ENCODE results near the gene MOB2. TPM values are rescaled to one million over a fixed set of nuclear protein-coding genes. Genes with fewer than 3 reads are reported as not detected.

MOB2 gene
- total and polyA plus RNA-seq, 2 donors from 2014 or later = 50.7 to 51.7 TPM

DNA sequence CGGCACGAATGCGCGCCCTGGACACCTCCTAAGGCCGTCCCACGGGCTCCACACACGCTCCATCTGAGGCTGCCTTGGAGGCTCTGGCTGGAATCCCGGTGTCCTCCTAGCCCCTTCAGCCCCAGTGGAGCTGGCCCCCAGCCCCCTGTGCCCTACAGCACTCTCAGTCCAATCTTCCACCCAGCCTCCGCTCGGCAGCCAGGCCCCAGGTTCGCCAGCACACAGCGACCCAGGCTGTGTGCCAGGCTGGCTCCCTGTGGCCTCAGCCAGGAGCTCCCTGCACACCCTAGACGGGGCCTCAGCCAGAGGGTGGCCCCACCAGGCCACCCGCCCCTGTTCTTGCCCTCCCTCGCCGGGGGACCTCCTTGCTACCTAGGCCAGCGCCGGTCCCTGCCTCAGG, 18.6 kb downstream of the MOB2 start:
- H3K9ac ChIP-seq (ENCODE audit: low read length in 3 of 3) = no peak overlapping the region
- DNase-seq (no peak), FAIRE-seq (no peak)
- H3K9me3 ChIP-seq (ENCODE audit: control insufficient read depth in 2 of 3, insufficient read depth in 1 of 3, low read length in 3 of 3) = no peaks in the 10 kb centered on the region
- peaks cover 0 to 3% (median 1%) of the 10 kb centered on the region in 3 donors for H3K36me3 ChIP-seq (ENCODE audit: control insufficient read depth in 2 of 3, insufficient read depth in 3 of 3, low read length in 3 of 3)
- H3K4me3 ChIP-seq (ENCODE audit: low read length in 3 of 3) = no peak overlapping the region
- no peaks in the 10 kb centered on the region for H3K4me1 ChIP-seq (ENCODE audit: control insufficient read depth in 2 of 3, insufficient read depth in 2 of 3, low read depth in 1 of 3, low read length in 3 of 3)
- TF ChIP-seq, protein P1, sequence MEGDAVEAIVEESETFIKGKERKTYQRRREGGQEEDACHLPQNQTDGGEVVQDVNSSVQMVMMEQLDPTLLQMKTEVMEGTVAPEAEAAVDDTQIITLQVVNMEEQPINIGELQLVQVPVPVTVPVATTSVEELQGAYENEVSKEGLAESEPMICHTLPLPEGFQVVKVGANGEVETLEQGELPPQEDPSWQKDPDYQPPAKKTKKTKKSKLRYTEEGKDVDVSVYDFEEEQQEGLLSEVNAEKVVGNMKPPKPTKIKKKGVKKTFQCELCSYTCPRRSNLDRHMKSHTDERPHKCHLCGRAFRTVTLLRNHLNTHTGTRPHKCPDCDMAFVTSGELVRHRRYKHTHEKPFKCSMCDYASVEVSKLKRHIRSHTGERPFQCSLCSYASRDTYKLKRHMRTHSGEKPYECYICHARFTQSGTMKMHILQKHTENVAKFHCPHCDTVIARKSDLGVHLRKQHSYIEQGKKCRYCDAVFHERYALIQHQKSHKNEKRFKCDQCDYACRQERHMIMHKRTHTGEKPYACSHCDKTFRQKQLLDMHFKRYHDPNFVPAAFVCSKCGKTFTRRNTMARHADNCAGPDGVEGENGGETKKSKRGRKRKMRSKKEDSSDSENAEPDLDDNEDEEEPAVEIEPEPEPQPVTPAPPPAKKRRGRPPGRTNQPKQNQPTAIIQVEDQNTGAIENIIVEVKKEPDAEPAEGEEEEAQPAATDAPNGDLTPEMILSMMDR (IDR thresholded peaks at IDR 0.05; ENCODE audit: borderline replicate concordance, extremely low read depth, insufficient read depth) = no peak
- no peaks in the 10 kb centered on the region for H3K27me3 ChIP-seq (ENCODE audit: control insufficient read depth, insufficient read depth, low read length)
- H3K27ac ChIP-seq (ENCODE audit: low read depth in 2 of 2, low read length in 2 of 2) = no peak overlapping the region
- intact Hi-C loops (cut with DNase I) = no loop called here

DNA sequence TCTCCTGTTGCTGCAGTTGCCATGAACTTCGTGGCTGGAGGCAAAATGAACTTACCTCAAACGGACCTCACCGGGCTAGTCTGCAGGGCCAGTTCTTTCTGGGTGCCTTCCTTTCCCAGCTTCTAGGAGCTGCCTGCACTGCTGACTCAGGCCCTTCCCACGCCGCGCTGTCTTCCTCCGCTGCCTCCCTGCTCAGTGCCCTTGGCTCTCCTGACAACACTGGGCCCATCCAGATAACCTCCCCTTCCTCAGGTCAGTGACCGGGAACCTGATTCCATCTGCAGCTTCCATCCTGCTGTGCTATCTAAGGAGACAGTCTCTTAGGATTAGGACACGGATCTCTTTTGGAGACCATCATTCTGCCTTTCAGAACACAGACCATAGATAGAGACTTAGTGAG, 19.3 kb downstream of the MOB2 start:
- Histone ChIP-seq H3K27me3 (ENCODE audit: control insufficient read depth, insufficient read depth, low read length) (no peaks in the 10 kb centered on the region), H3K36me3 (ENCODE audit: control insufficient read depth in 2 of 3, insufficient read depth in 3 of 3, low read length in 3 of 3) (peaks cover 0 to 3% (median 0%) of the 10 kb centered on the region in 3 donors), H3K9me3 (ENCODE audit: control insufficient read depth in 2 of 3, insufficient read depth in 1 of 3, low read length in 3 of 3) (no peaks in the 10 kb centered on the region), H3K4me1 (ENCODE audit: control insufficient read depth in 2 of 3, insufficient read depth in 2 of 3, low read depth in 1 of 3, low read length in 3 of 3) (no peaks in the 10 kb centered on the region), H3K4me3 (ENCODE audit: low read length in 3 of 3) (no peak overlapping the region), H3K9ac (ENCODE audit: low read length in 3 of 3) (no peak overlapping the region), H3K27ac (ENCODE audit: low read depth in 2 of 2, low read length in 2 of 2) (no peak overlapping the region)
- peak in 1 of 5 donors; percentile 34 for DNase-seq
- FAIRE-seq = no peak
- TF ChIP-seq, protein P1 (IDR thresholded peaks at IDR 0.05; ENCODE audit: borderline replicate concordance, extremely low read depth, insufficient read depth) = no peak
- intact Hi-C loops (cut with DNase I) = no loop called here

DNA sequence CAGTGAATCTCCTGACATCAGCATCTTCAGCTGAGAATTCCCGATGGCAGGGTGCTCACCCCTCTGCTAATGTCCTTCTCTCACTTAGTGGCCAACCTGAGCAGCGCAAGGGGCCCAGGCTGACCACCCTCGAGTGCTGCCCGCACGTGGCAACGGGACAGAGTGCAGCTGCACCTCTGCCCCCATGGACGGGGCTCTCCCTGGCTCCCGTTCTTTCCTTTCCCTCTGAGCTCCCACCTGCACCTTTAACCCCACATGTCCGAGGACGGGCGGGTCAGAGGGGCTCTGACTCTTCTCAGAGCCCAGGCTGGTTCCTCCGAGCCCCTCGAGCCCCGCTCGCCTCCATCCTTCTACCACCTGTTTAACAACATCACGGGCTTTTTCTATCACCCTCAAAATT, 19.8 kb downstream of the MOB2 start:
- TF ChIP-seq, protein P1 (IDR thresholded peaks at IDR 0.05; ENCODE audit: borderline replicate concordance, extremely low read depth, insufficient read depth) = no peak
- no peaks in the 10 kb centered on the region for H3K27me3 ChIP-seq (ENCODE audit: control insufficient read depth, insufficient read depth, low read length)
- H3K27ac ChIP-seq (ENCODE audit: low read depth in 2 of 2, low read length in 2 of 2) = no peak overlapping the region
- H3K4me1 ChIP-seq (ENCODE audit: control insufficient read depth in 2 of 3, insufficient read depth in 2 of 3, low read depth in 1 of 3, low read length in 3 of 3) = no peaks in the 10 kb centered on the region
- no peak overlapping the region for H3K9ac ChIP-seq (ENCODE audit: low read length in 3 of 3)
- intact Hi-C loops (cut with DNase I) = no loop called here
- no peaks in the 10 kb centered on the region for H3K9me3 ChIP-seq (ENCODE audit: control insufficient read depth in 2 of 3, insufficient read depth in 1 of 3, low read length in 3 of 3)
- FAIRE-seq (no peak), DNase-seq (no peak)
- H3K36me3 ChIP-seq (ENCODE audit: control insufficient read depth in 2 of 3, insufficient read depth in 3 of 3, low read length in 3 of 3) = peaks cover 0 to 3% (median 0%) of the 10 kb centered on the region in 3 donors
- no peak overlapping the region for H3K4me3 ChIP-seq (ENCODE audit: low read length in 3 of 3)

DNA sequence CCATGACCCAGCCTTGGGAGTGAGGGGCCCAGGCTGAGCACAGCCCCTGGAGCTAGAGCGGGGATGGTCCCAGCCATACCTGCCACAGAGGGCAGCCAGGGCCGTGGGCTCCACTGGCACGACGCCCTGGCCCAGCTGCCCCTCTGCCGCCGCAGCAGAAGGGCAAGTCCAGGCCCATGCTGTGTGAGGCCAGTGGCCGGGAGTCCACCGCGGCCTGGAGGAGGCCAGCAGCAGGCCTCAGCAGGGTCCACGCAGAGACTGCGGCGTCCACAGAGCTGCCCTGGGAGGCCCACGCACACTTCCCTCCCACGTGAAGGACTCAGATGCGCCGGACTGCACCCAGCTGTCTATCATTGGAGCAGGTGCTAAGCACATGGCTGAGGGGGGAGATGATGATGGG, 23.5 kb downstream of the MOB2 start:
- intact Hi-C loops (cut with DNase I) = no loop called here
- Histone ChIP-seq H3K27ac (ENCODE audit: low read depth in 2 of 2, low read length in 2 of 2) (no peak overlapping the region), H3K4me1 (ENCODE audit: control insufficient read depth in 2 of 3, insufficient read depth in 2 of 3, low read depth in 1 of 3, low read length in 3 of 3) (no peaks in the 10 kb centered on the region), H3K9ac (ENCODE audit: low read length in 3 of 3) (no peak overlapping the region), H3K9me3 (ENCODE audit: control insufficient read depth in 2 of 3, insufficient read depth in 1 of 3, low read length in 3 of 3) (no peaks in the 10 kb centered on the region), H3K27me3 (ENCODE audit: control insufficient read depth, insufficient read depth, low read length) (no peaks in the 10 kb centered on the region), H3K36me3 (ENCODE audit: control insufficient read depth in 2 of 3, insufficient read depth in 3 of 3, low read length in 3 of 3) (no peaks in the 10 kb centered on the region), H3K4me3 (ENCODE audit: low read length in 3 of 3) (no peak overlapping the region)
- DNase-seq (no peak), FAIRE-seq (no peak)
- TF ChIP-seq, protein P1 (IDR thresholded peaks at IDR 0.05; ENCODE audit: borderline replicate concordance, extremely low read depth, insufficient read depth) = no peak

All from kidney (tissue), 14 donors.